Neural progenitor cell (in vitro differentiated cells): ENCODE results near the gene HPD. TPM values are rescaled to one million over a fixed set of nuclear protein-coding genes. Genes with fewer than 3 reads are reported as not detected.
"Not testable (repeated sequence)": the region's sequence is repeated elsewhere in the genome, so short reads cannot be mapped to it uniquely, and the experiment has no call there.

ENCODE experiments used
- DNase-seq: peaks from one replicate; pipeline ENCODE4 v3.0.0-alpha.2; 2016; ENCODE audit warnings: low spot score
- H2AFZ ChIP-seq: fragments of 200-600 bp; sonication (generic); replicated peaks from 2 replicates; pipeline ENCODE4 v1.6.1; 2016; ENCODE audit warnings: antibody characterized with exemption
- H3F3A ChIP-seq: fragments of 200-600 bp; sonication (generic); 2 replicates; pipeline ENCODE4 v1.6.1; 2016; ENCODE audit warnings: antibody characterized with exemption, low read depth
- H3K27ac ChIP-seq: fragments of 200-600 bp; sonication (generic); 2 replicates; pipeline ENCODE4 v1.5.1; 2016; ENCODE audit warnings: mild to moderate bottlenecking
- H3K27me3 ChIP-seq: fragments of 200-600 bp; sonication (generic); 2 replicates; pipeline ENCODE4 v1.6.1; 2016; ENCODE audit warnings: mild to moderate bottlenecking, moderate library complexity
- H3K36me3 ChIP-seq: fragments of 200-600 bp; sonication (generic); 2 replicates; pipeline ENCODE4 v1.5.1; 2016
- H3K4me1 ChIP-seq: fragments of 200-600 bp; sonication (generic); 2 replicates; pipeline ENCODE4 v1.6.1; 2016; ENCODE audit warnings: mixed run types
- H3K4me2 ChIP-seq: fragments of 200-600 bp; sonication (generic); 2 replicates; pipeline ENCODE4 v1.6.1; 2016
- H3K4me3 ChIP-seq: fragments of 200-600 bp; sonication (generic); 2 replicates; pipeline ENCODE4 v1.5.1; 2016
- H3K79me2 ChIP-seq: fragments of 200-600 bp; sonication (generic); 2 replicates; pipeline ENCODE4 v1.6.1; 2016; ENCODE audit warnings: low read depth
- H3K9ac ChIP-seq: fragments of 200-600 bp; sonication (generic); 2 replicates; pipeline ENCODE4 v1.6.1; 2016
- H3K9me3 ChIP-seq: fragments of 200-600 bp; sonication (generic); 2 replicates; pipeline ENCODE4 v1.5.1; 2016; ENCODE audit warnings: low read depth
- H4K20me1 ChIP-seq: fragments of 200-600 bp; sonication (generic); 2 replicates; pipeline ENCODE4 v1.6.1; 2016; ENCODE audit warnings: low read depth
- H3K27ac Mint-ChIP-seq: 3 replicates; pipeline ENCODE4 v1.8.0; 2021; ENCODE audit warnings: mixed read lengths
- H3K27me3 Mint-ChIP-seq: 2 replicates; pipeline ENCODE4 v1.8.0; 2022; ENCODE audit warnings: low read depth, mild to moderate bottlenecking, inconsistent platforms, moderate library complexity, mixed read lengths; ENCODE audit not compliant: insufficient read depth
- H3K36me3 Mint-ChIP-seq: 3 replicates; pipeline ENCODE4 v1.8.0; 2021; ENCODE audit warnings: mixed read lengths
- H3K4me1 Mint-ChIP-seq: 3 replicates; pipeline ENCODE4 v1.8.0; 2021; ENCODE audit warnings: mixed read lengths
- H3K4me3 Mint-ChIP-seq: 3 replicates; pipeline ENCODE4 v1.8.0; 2021; ENCODE audit warnings: mild to moderate bottlenecking, moderate library complexity, mixed read lengths
- H3K9me3 Mint-ChIP-seq: 3 replicates; pipeline ENCODE4 v1.8.0; 2020; ENCODE audit warnings: mixed read lengths
- EZH2 ChIP-seq: fragments of 200-600 bp; sonication (generic); IDR thresholded peaks from 2 replicates; pipeline ENCODE4 v1.6.1; 2017; ENCODE audit warnings: antibody characterized with exemption, mild to moderate bottlenecking, moderate library complexity
- EZH2phosphoT487 ChIP-seq: fragments of 200-600 bp; sonication (generic); IDR thresholded peaks from 2 replicates; pipeline ENCODE4 v1.6.1; 2017; ENCODE audit warnings: antibody characterized with exemption
- total RNA-seq: library from RNA; depleted of rRNA; stranded (reverse); fragments of >200 nt; gene quantifications from 2 replicates; pipeline ENCODE4 v1.2.3, GENCODE V29; 2015; ENCODE audit warnings: low replicate concordance
- TF ChIP-seq, protein P1 (sequence below): fragments of 200-600 bp; sonication (generic); IDR thresholded peaks from 2 replicates; pipeline ENCODE4 v1.5.1; 2017; ENCODE audit warnings: antibody characterized with exemption, mild to moderate bottlenecking

Gene HPD
- total RNA-seq, 1 donor from 2014 or later: not detected

DNA sequence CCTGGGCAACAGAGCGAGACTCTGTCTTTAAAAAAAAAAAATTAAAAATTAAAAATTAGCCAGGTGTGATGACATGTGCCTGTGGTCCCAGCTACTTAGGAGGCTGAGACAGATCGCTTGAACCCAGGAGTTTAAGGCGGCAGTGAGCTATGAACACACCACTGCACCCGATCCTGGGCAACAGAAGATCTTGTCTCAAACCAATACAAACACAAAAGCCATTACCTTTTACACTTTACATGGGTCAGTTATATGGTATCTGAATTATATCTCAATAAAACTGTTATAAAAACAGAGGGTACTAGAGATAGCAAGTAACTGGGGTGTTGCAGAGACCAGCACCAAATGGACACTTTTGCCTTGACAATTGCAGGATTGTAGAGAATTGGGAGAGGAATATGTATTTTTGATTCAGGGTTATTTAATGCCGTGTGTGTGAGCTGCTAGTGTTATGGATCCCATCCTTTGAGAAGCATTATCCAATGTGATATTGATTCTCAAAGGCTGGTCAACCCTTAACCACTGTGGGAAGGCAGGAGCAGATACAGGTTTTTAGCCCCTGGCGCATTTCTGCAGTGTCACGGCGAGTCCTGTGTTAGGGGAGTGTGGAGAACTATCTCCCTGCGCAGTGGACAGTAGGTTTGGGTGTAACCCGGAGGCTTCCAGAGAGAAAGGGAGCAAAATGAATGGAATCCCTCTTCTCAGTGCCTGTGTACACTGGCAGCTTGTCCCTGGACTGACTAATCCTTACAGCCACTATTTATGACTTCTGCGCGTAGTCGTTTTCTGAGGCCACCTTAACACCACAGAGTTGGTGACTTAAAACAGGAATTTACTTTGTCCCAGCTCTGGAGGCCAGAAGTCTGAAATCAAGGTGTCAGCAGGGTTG lies 34.3 kb upstream of the HPD start:
- peaks cover 34% of the 10 kb centered on the region for H3K79me2 ChIP-seq
- Mint-ChIP-seq H3K4me1 (peaks cover 31% of the 10 kb centered on the region), H3K4me3 (no peak overlapping the region), H3K9me3 (no peaks in the 10 kb centered on the region), H3K27ac (no peak overlapping the region), H3K36me3 (peaks cover 9% of the 10 kb centered on the region), H3K27me3 (peaks cover 2% of the 10 kb centered on the region)
- H4K20me1 ChIP-seq: peaks cover 16% of the 10 kb centered on the region
- peaks cover 8% of the 10 kb centered on the region for H3K4me1 ChIP-seq
- H3F3A ChIP-seq: peaks cover 16% of the 10 kb centered on the region
- no peak overlapping the region for H3K4me2 ChIP-seq
- no peak for DNase-seq
- no peak for TF ChIP-seq EZH2phosphoT487
- TF ChIP-seq, protein P1, sequence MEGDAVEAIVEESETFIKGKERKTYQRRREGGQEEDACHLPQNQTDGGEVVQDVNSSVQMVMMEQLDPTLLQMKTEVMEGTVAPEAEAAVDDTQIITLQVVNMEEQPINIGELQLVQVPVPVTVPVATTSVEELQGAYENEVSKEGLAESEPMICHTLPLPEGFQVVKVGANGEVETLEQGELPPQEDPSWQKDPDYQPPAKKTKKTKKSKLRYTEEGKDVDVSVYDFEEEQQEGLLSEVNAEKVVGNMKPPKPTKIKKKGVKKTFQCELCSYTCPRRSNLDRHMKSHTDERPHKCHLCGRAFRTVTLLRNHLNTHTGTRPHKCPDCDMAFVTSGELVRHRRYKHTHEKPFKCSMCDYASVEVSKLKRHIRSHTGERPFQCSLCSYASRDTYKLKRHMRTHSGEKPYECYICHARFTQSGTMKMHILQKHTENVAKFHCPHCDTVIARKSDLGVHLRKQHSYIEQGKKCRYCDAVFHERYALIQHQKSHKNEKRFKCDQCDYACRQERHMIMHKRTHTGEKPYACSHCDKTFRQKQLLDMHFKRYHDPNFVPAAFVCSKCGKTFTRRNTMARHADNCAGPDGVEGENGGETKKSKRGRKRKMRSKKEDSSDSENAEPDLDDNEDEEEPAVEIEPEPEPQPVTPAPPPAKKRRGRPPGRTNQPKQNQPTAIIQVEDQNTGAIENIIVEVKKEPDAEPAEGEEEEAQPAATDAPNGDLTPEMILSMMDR: no peak
- no peak overlapping the region for H2AFZ ChIP-seq
- no peak overlapping the region for H3K27ac ChIP-seq
- H3K4me3 ChIP-seq: no peak overlapping the region
- no peaks in the 10 kb centered on the region for H3K9me3 ChIP-seq
- H3K36me3 ChIP-seq: no peaks in the 10 kb centered on the region
- H3K27me3 ChIP-seq: no peaks in the 10 kb centered on the region
- H3K9ac ChIP-seq: no peak overlapping the region

DNA sequence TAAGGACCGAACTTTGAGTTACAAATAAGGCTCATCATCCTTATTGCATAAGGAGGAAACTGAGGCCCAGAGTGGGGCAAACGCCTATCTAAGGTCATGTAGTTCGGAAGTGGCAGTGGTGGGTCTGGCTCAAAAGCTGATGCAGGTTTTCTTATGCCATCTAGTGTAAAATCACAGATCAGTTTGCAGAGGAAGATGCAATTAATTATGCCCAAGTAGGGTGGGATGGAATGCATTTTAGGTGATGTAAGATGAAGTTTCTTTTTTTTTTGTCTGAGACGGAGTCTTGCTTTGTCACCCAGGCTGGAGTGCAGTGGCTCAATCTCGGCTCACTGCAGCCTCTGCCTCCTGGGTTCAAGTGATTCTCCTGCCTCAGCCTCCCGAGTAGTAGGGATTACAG lies 31.0 kb upstream of the HPD start:
- H3K27ac Mint-ChIP-seq: peak overlapping the region; percentile 68
- H3K27ac ChIP-seq: not testable (repeated sequence)

DNA sequence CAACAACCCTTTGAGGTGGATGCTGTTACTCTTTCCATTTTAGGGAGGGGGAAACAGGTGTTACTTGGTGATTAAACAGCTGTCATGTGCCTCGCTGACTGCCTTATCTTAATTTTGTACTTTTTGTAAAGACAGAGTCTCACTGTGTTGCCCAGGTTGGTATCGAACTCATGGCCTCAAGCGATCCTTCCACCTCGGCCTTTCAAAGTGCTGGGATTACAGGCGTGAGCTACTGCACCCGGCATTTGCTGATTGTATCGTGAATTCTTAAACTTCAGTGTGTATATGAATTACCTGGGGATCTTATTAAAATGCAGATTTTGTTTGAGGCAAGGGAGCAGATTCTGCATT lies 30.6 kb upstream of the HPD start:
- Histone ChIP-seq H3F3A (peaks cover 24% of the 10 kb centered on the region), H3K4me2 (peak overlapping the region; percentile 96), H3K9me3 (no peaks in the 10 kb centered on the region), H3K36me3 (no peaks in the 10 kb centered on the region), H4K20me1 (peaks cover 16% of the 10 kb centered on the region), H3K4me1 (peaks cover 8% of the 10 kb centered on the region), H3K27ac (peak overlapping the region; percentile 85), H3K9ac (peak overlapping the region; percentile 64), H3K27me3 (peaks cover 3% of the 10 kb centered on the region), H2AFZ (peak overlapping the region; percentile 89), H3K4me3 (peak overlapping the region; percentile 81), H3K79me2 (peaks cover 34% of the 10 kb centered on the region)
- H3K27ac Mint-ChIP-seq: peak overlapping the region; percentile 68
- H3K9me3 Mint-ChIP-seq: no peaks in the 10 kb centered on the region
- H3K4me1 Mint-ChIP-seq: peaks cover 33% of the 10 kb centered on the region
- peaks cover 4% of the 10 kb centered on the region for H3K27me3 Mint-ChIP-seq
- TF ChIP-seq, protein P1: no peak
- TF ChIP-seq EZH2 (no peak), EZH2phosphoT487 (no peak)
- H3K4me3 Mint-ChIP-seq: peak overlapping the region; percentile 97
- no peak for DNase-seq
- no peaks in the 10 kb centered on the region for H3K36me3 Mint-ChIP-seq

More for the DNA sequence above, 31.0 kb upstream of the HPD start:
- peaks cover 34% of the 10 kb centered on the region for H3K79me2 ChIP-seq
- H2AFZ ChIP-seq, H3K27me3 ChIP-seq, H3K9me3 ChIP-seq, H3K36me3 Mint-ChIP-seq, H3K9me3 Mint-ChIP-seq, H3K36me3 ChIP-seq, H3K27me3 Mint-ChIP-seq, DNase-seq, H3K4me1 ChIP-seq: not testable (repeated sequence)
- H4K20me1 ChIP-seq: peaks cover 16% of the 10 kb centered on the region
- H3K4me2 ChIP-seq: peak overlapping the region; percentile 96
- peaks cover 35% of the 10 kb centered on the region for H3K4me1 Mint-ChIP-seq
- peak overlapping the region; percentile 64 for H3K9ac ChIP-seq
- H3F3A ChIP-seq: peaks cover 24% of the 10 kb centered on the region
- peak overlapping the region; percentile 97 for H3K4me3 Mint-ChIP-seq
- peak overlapping the region; percentile 81 for H3K4me3 ChIP-seq
